ENCODE data around the gene PCDHGB5. TPM values are rescaled to one million over a fixed set of nuclear protein-coding genes. Genes with fewer than 3 reads are reported as not detected.
"Not testable (repeated sequence)": the region's sequence is repeated elsewhere in the genome, so short reads cannot be mapped to it uniquely, and the experiment has no call there.

The PCDHGB5 gene
- polyA plus RNA-seq, 3 donors, result 0.11 to 3.1 (median 2.3) TPM

DNA sequence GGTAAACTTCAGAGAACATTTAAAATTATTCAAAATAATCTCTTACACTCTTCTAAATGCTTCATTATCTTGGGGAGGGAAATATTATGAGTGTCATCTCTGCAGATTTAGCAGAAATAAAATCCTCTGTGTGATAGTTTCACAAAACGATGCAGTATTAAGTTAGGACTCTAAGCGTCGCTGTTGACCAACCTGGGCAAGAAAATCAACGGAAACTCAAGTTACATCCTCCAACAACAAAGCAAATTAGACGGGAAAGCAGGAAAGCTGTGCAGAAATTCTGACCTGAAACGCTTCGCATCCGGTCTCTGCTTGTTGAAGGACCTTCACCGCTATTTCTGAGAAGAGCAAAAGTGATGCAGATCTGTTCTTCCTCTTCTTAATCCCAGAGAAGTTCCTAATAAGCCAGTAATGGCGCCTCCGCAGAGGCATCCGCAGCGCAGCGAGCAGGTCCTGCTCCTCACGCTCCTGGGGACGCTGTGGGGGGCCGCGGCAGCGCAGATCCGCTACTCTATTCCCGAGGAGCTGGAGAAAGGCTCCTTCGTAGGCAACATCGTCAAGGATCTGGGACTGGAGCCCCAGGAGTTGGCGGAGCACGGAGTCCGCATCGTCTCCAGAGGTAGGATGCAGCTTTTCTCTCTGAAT is 24.0 kb upstream of the PCDHGB5 start, which contains the start of gene PCDHGA6:
Gene PCDHGA6, plus strand, starts transcription at position 219 of the 645 bp plus-strand sequence. Its CDS starts 193 bp downstream, at position 412.
- H3K27ac ChIP-seq (ENCODE audit: low read depth, low read length), result no peak within 1 kb of the TSS
- 10 to 20% (median 17%) methylated on average over 27 of the region's 27 CpGs for WGBS, 3 donors

GRCh38 chr5:141374627-141375026 is 23.1 kb upstream of the PCDHGB5 start:
- WGBS, 3 donors, result 53 to 60% (median 55%) methylated on average over 14 of the region's 14 CpGs
- H3K27ac ChIP-seq (ENCODE audit: low read depth, low read length), result no peak overlapping the region

DNA sequence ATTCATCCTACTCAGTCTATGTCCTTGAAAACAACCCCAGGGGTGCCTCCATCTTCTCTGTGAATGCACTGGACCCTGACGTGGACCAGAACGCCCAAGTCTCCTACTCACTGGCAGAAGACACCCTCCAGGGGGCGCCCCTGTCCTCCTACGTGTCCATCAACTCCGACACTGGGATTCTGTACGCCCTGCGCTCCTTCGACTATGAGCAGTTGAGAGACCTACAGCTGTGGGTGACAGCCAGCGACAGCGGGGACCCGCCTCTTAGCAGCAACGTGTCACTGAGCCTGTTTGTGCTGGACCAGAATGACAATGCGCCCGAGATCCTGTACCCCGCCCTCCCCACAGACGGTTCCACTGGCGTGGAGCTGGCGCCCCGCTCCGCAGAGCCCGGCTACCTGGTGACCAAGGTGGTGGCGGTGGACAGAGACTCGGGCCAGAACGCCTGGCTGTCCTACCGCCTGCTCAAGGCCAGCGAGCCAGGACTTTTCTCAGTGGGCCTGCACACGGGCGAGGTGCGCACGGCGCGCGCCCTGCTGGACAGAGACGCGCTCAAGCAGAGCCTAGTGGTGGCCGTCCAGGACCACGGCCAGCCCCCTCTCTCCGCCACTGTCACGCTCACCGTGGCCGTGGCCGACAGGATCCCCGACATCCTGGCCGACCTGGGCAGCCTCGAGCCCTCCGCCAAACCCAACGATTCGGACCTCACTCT is 22.1 kb upstream of the PCDHGB5 start:
- 42 to 50% (median 45%) methylated on average over 37 to 41 of the region's 48 CpGs for WGBS, 3 donors
- not testable (repeated sequence) for H3K27ac ChIP-seq (ENCODE audit: low read depth, low read length)

- H3K27ac ChIP-seq (ENCODE audit: low read depth, low read length), result no peak within 1 kb of the TSS
- 12 to 15% (median 14%) methylated on average over 37 of the region's 37 CpGs for WGBS, 3 donors
Observed at GRCh38 chr5:141382469-141383294, 15.1 kb upstream of the PCDHGB5 start, which contains the start of gene PCDHGA7. Gene PCDHGA7, plus strand, starts transcription at chr5:141382742. Its CDS starts 158 bp downstream, at chr5:141382900.

- H3K27ac ChIP-seq (ENCODE audit: low read depth, low read length), result no peak overlapping the region
- 27 to 35% (median 34%) methylated on average over 21 of the region's 21 CpGs for WGBS, 3 donors
Observed at GRCh38 chr5:141383345-141383744, 14.4 kb upstream of the PCDHGB5 start.

DNA sequence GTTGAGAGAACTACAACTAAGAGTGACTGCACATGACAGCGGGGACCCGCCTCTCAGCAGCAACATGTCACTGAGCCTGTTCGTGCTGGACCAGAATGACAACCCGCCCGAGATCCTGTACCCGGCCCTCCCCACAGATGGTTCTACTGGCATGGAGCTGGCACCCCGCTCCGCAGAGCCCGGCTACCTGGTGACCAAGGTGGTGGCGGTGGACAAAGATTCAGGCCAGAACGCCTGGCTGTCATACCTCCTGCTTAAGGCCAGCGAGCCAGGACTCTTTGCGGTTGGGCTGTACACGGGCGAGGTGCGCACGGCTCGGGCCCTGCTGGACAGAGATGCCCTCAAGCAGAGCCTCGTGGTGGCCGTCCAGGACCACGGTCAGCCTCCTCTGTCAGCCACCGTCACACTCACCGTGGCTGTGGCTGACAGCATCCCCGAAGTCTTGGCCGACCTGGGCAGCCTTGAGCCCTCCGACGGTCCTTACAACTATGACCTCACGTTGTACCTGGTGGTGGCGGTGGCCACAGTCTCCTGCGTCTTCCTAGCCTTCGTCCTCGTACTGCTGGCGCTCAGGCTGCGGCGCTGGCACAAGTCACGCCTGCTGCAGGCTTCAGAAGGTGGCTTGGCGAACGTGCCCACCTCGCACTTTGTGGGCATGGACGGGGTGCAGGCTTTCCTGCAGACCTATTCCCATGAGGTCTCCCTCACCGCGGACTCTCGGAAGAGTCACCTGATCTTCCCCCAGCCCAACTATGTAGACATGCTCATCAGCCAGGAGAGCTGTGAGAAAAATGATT is 13.1 kb upstream of the PCDHGB5 start:
- no peak overlapping the region for H3K27ac ChIP-seq (ENCODE audit: low read depth, low read length)
- 43 to 48% (median 45%) methylated on average over 43 of the region's 43 CpGs for WGBS, 3 donors

GRCh38 chr5:141387557-141388311 is 10.0 kb upstream of the PCDHGB5 start, which contains the start of gene PCDHGB4:
Gene PCDHGB4, plus strand, starts transcription at chr5:141387698. Its CDS starts 187 bp downstream, at chr5:141387885.
- H3K27ac ChIP-seq (ENCODE audit: low read depth, low read length), result not testable (repeated sequence)
- 6 to 13% (median 11%) methylated on average over 17 to 21 of the region's 40 CpGs for WGBS, 3 donors

DNA sequence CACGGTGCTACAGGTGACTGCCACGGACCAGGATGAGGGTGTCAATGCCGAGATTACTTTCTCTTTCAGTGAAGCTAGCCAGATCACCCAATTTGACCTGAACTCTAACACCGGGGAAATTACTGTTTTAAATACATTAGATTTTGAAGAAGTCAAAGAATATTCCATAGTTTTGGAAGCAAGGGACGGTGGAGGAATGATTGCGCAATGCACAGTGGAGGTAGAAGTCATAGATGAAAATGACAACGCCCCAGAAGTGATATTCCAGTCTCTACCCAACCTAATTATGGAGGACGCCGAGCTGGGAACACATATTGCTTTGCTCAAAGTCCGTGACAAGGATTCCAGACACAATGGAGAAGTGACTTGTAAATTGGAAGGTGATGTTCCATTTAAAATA is 9.1 kb upstream of the PCDHGB5 start:
- no peak overlapping the region for H3K27ac ChIP-seq (ENCODE audit: low read depth, low read length)
- 41 to 48% (median 44%) methylated on average over 10 of the region's 10 CpGs for WGBS, 3 donors

DNA sequence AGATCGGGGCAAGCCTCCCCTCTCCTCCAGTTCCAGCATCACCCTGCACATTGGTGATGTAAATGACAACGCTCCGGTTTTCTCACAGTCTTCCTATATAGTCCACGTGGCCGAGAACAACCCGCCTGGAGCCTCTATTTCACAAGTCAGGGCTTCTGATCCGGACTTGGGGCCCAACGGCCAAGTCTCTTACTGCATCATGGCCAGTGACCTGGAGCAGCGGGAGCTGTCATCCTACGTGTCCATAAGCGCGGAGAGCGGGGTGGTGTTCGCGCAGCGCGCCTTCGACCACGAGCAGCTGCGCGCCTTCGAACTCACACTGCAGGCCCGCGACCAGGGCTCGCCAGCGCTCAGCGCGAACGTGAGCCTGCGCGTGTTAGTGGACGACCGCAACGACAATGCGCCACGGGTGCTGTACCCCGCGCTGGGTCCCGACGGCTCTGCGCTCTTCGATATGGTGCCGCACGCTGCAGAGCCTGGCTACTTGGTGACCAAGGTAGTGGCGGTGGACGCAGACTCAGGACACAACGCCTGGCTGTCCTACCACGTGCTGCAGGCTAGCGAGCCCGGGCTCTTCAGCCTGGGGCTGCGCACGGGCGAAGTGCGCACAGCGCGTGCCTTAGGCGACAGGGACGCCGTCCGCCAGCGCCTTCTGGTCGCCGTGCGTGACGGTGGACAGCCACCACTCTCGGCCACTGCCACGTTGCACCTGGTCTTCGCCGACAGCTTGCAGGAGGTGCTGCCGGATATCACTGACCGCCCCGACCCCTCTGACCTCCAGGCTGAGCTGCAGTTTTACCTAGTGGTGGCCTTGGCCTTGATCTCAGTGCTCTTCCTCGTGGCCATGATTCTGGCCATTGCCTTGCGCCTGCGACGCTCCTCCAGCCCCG is 8.3 kb upstream of the PCDHGB5 start:
- 31 to 33% (median 32%) methylated on average over 73 to 77 of the region's 77 CpGs for WGBS, 3 donors
- no peak overlapping the region for H3K27ac ChIP-seq (ENCODE audit: low read depth, low read length)

DNA sequence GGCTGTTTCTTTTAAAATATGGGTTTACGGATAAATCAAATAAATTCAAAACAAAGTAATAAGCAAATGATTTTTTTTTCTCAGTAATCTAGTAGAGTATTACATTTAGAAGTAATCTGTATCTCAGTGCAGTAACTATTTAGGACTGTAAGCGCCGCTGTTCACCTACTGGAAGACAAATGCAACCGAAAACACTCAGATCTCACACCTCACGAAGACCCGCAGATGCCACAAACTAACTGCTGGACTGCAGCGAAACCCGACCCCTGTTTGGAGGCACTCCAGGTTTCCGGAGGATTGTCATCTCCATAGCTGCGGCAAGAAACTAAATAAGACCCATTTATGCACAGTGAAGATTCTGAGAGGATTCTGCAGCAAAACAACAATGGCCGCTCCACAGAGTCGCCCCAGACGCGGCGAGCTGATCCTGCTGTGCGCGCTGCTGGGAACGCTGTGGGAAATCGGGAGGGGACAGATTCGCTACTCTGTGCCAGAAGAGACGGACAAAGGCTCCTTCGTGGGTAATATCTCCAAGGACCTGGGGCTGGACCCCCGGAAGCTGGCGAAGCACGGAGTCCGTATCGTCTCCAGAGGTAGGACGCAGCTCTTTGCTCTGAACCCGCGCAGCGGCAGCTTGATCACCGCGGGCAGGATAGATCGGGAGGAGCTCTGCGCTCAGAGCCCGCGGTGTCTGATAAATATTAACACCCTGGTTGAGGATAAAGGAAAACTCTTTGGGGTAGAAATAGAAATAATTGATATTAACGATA is 5.1 kb upstream of the PCDHGB5 start, which contains the start of gene PCDHGA8:
Gene PCDHGA8, plus strand, starts transcription at position 205 of the 770 bp plus-strand sequence. Its CDS starts 181 bp downstream, at position 386.
- H3K27ac ChIP-seq (ENCODE audit: low read depth, low read length), result no peak within 1 kb of the TSS
- 22 to 29% (median 28%) methylated on average over 38 of the region's 38 CpGs for WGBS, 3 donors

DNA sequence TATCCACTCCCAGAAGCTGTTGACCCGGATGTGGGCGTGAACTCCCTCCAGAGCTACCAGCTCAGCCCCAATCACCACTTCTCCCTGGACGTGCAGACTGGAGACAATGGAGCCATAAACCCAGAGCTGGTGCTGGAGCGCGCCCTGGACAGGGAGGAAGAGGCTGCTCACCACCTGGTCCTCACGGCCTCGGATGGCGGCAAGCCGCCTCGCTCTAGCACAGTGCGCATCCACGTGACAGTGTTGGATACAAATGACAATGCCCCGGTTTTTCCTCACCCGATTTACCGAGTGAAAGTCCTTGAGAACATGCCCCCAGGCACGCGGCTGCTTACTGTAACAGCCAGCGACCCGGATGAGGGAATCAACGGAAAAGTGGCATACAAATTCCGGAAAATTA is 4.5 kb upstream of the PCDHGB5 start:
- 33 to 35% (median 34%) methylated on average over 21 of the region's 21 CpGs for WGBS, 3 donors
- no peak overlapping the region for H3K27ac ChIP-seq (ENCODE audit: low read depth, low read length)

GRCh38 chr5:141394401-141395187 is 3.2 kb upstream of the PCDHGB5 start:
- 31 to 34% (median 34%) methylated on average over 37 to 41 of the region's 53 CpGs for WGBS, 3 donors
- H3K27ac ChIP-seq (ENCODE audit: low read depth, low read length), result not testable (repeated sequence)

- no peak overlapping the region for H3K27ac ChIP-seq (ENCODE audit: low read depth, low read length)
- 23 to 25% (median 24%) methylated on average over 15 of the region's 15 CpGs for WGBS, 3 donors
Observed at GRCh38 chr5:141398608-141399007, 861 bp downstream of the PCDHGB5 start.

DNA sequence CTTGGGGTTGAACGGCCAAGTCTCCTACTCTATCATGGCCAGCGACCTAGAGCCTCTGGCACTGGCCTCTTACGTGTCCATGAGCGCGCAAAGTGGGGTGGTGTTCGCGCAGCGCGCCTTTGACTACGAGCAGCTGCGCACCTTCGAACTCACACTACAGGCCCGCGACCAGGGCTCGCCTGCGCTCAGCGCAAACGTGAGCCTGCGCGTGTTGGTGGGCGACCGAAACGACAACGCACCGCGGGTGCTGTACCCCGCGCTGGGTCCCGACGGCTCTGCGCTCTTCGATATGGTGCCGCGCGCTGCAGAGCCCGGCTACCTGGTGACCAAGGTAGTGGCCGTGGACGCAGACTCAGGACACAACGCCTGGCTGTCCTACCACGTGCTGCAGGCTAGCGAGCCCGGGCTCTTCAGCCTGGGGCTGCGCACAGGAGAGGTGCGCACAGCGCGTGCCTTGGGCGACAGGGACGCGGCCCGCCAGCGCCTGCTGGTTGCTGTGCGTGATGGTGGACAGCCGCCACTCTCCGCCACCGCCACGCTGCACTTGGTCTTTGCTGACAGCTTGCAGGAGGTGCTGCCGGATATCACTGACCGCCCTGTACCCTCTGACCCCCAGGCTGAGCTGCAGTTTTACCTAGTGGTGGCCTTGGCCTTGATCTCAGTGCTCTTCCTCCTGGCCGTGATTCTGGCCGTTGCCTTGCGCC is 2.0 kb downstream of the PCDHGB5 start:
- 22 to 30% (median 27%) methylated on average over 61 of the region's 61 CpGs for WGBS, 3 donors
- no peak overlapping the region for H3K27ac ChIP-seq (ENCODE audit: low read depth, low read length)
